Endothelial cell of umbilical vein (primary cell): ENCODE results near the gene SNAPC2. TPM values are rescaled to one million over a fixed set of nuclear protein-coding genes. Genes with fewer than 3 reads are reported as not detected.
A peak's percentile ranks its signal among the peaks of the same experiment; 100 is the strongest.

ENCODE experiments used
- BruUV-seq: library from RNA; stranded (reverse); fragments of 400-500 nt; replicated peaks from 2 replicates; lab custom pipeline; 2021; lab: Mats Ljungman, UMichigan
- CTCF ChIA-PET: fragments of 300-600, 350-600 bp; sonication (Branson Sonifier 250); formaldehyde crosslinking; loops from one replicate; lab custom pipeline; 2021; ENCODE audit warnings: antibody characterized with exemption, inconsistent platforms; lab: Charles Lee
- POLR2A ChIA-PET: fragments of 300-600, 350-600 bp; sonication (Branson Sonifier 250); formaldehyde crosslinking; loops from one replicate; lab custom pipeline; 2021; ENCODE audit warnings: antibody characterized with exemption, inconsistent platforms; lab: Charles Lee
- DNase-seq: peaks from one replicate; pipeline ENCODE4 v3.0.0-alpha.2; 2011; ENCODE audit warnings: low read depth, low spot score
- FAIRE-seq: peaks from 2 replicates; lab custom pipeline; 2011; peaks lifted over from hg19 to GRCh38; lab: Jason Lieb, UNC
- H2AFZ ChIP-seq: 2 replicates; pipeline ENCODE4 v1.6.0; 2012; ENCODE audit warnings: low read depth, low read length, control low read depth, inconsistent platforms
- H3K27ac ChIP-seq: 2 replicates; pipeline ENCODE4 v1.5.1; 2011; ENCODE audit warnings: low read depth, mild to moderate bottlenecking, control low read depth, low read length, moderate library complexity; ENCODE audit not compliant: insufficient read depth
- H3K27me3 ChIP-seq, 2 experiments: 2 replicates each; pipeline versions ENCODE4 v1.6.0 to v1.6.1; 2011; ENCODE audit warnings: low read length in 2 of 2, mixed read lengths in 1 of 2; ENCODE audit not compliant: control insufficient read depth in 2 of 2, insufficient read depth in 2 of 2
- H3K36me3 ChIP-seq, 2 experiments: 2 replicates in 1 of 2; 3 replicates in 1 of 2; pipeline ENCODE4 v1.5.1; 2011; ENCODE audit warnings: low read length in 2 of 2, mild to moderate bottlenecking in 1 of 2, moderate library complexity in 1 of 2; ENCODE audit not compliant: control insufficient read depth in 2 of 2, insufficient read depth in 2 of 2; ENCODE audit errors: extremely low read depth in 1 of 2
- H3K4me1 ChIP-seq: 3 replicates; pipeline ENCODE4 v1.5.1; 2011; ENCODE audit warnings: mild to moderate bottlenecking, low read length; ENCODE audit not compliant: control insufficient read depth, insufficient read depth; ENCODE audit errors: extremely low read depth
- H3K4me2 ChIP-seq: 2 replicates; pipeline ENCODE4 v1.6.1; 2011; ENCODE audit warnings: low read length, control low read depth, mixed read lengths; ENCODE audit not compliant: insufficient read depth
- H3K4me3 ChIP-seq, 3 experiments: fragments of 200-600 bp in 1 of 3; sonication (generic), shearing (Covaris generic) in 1 of 3; replicated peaks in 1 of 3; 2 replicates each; pipeline ENCODE4 v1.5.1; 2011 to 2016; ENCODE audit warnings: control low read depth in 3 of 3, low read length in 3 of 3, mild to moderate bottlenecking in 2 of 3, inconsistent platforms in 1 of 3, low read depth in 1 of 3, moderate library complexity in 1 of 3; ENCODE audit not compliant: insufficient read depth in 1 of 3
- H3K79me2 ChIP-seq: 2 replicates; pipeline ENCODE4 v1.6.0; 2012; ENCODE audit warnings: low read length, inconsistent platforms; ENCODE audit not compliant: control insufficient read depth, insufficient read depth
- H3K9ac ChIP-seq: replicated peaks from 2 replicates; pipeline ENCODE3; 2011; ENCODE audit warnings: low read length, control low read depth; ENCODE audit not compliant: insufficient read depth; ENCODE audit errors: extremely low read depth
- H3K9me1 ChIP-seq: replicated peaks from 3 replicates; pipeline ENCODE4 v1.6.0; 2011; ENCODE audit warnings: mild to moderate bottlenecking, low read length; ENCODE audit not compliant: control insufficient read depth, insufficient read depth; ENCODE audit errors: extremely low read depth
- H3K9me3 ChIP-seq: replicated peaks from 2 replicates; pipeline ENCODE4 v1.5.1; 2012; ENCODE audit warnings: low read length, inconsistent platforms; ENCODE audit not compliant: control insufficient read depth, insufficient read depth
- H4K20me1 ChIP-seq: replicated peaks from 2 replicates; pipeline ENCODE3; 2011; ENCODE audit warnings: mild to moderate bottlenecking, low read length; ENCODE audit not compliant: control insufficient read depth, insufficient read depth; ENCODE audit errors: extremely low read depth
- EZH2 ChIP-seq: IDR thresholded peaks from 2 replicates; pipeline ENCODE4 v1.6.1; 2012; ENCODE audit warnings: borderline replicate concordance, low read depth, mild to moderate bottlenecking, moderate library complexity, low read length, inconsistent platforms; ENCODE audit not compliant: severe bottlenecking
- FOS ChIP-seq: IDR thresholded peaks from 2 replicates; pipeline ENCODE4 v1.6.1; 2011; ENCODE audit warnings: mild to moderate bottlenecking, low read length, moderate library complexity, borderline replicate concordance; ENCODE audit not compliant: insufficient read depth
- GATA2 ChIP-seq: IDR thresholded peaks from 2 replicates; pipeline ENCODE4 v1.7.0; 2011; ENCODE audit warnings: low read depth, mild to moderate bottlenecking, moderate library complexity, mixed read lengths, low read length; ENCODE audit not compliant: insufficient read length, insufficient read depth
- JUN ChIP-seq: IDR thresholded peaks from 2 replicates; pipeline ENCODE4 v1.6.1; 2011; ENCODE audit warnings: borderline replicate concordance, low read depth; ENCODE audit not compliant: insufficient read length, insufficient read depth
- MYC ChIP-seq: IDR thresholded peaks from one replicate; pipeline ENCODE4 v1.6.1; 2011; ENCODE audit warnings: mild to moderate bottlenecking, low read depth, low read length
- POLR2A ChIP-seq: IDR thresholded peaks from 2 replicates; pipeline ENCODE4 v1.6.1; 2012; ENCODE audit warnings: low read depth, mild to moderate bottlenecking, control low read depth, low read length
- POLR2AphosphoS5 ChIP-seq: IDR thresholded peaks from 2 replicates; pipeline ENCODE4 v1.6.1; 2012; ENCODE audit warnings: low read depth, mild to moderate bottlenecking, control low read depth, low read length, moderate library complexity; ENCODE audit not compliant: insufficient read depth
- dilution Hi-C: fragments of 300-500 bp; cut with MboI; formaldehyde crosslinking; loops from one replicate; pipeline ENCODE4 v1.15.0; 2019; ENCODE audit warnings: low sequenced_read_pairs; ENCODE audit not compliant: extremely low pct_ligation_motif_present
- intact Hi-C: fragments of 100-400 bp; cut with micrococcal nuclease; formaldehyde crosslinking; loops from one replicate; pipeline ENCODE4 v1.10.0; 2022
- polyA plus RNA-seq, 4 experiments: library from polyadenylated mRNA; depleted of rRNA in 3 of 4; stranded (reverse) in 3 of 4; unstranded in 1 of 4; fragments of >200 nt; gene quantifications; 2 replicates each; pipeline versions ENCODE4 v1.2.1 to v1.2.3, GENCODE V29; 2011 to 2012; ENCODE audit warnings: missing spikeins in 1 of 4
- total RNA-seq: library from RNA; stranded (reverse); gene quantifications from 2 replicates; pipeline ENCODE4 v1.2.3, GENCODE V29; 2021
- TF ChIP-seq, protein P1 (sequence below), 2 donors: IDR thresholded peaks; 1 replicate in 1 of 2; 2 replicates in 1 of 2; pipeline ENCODE4 v1.5.1; 2011; ENCODE audit warnings: low read length in 2 of 2, mild to moderate bottlenecking in 2 of 2, moderate library complexity in 2 of 2, control low read depth in 1 of 2, inconsistent platforms in 1 of 2, low read depth in 1 of 2; ENCODE audit not compliant: insufficient read depth in 1 of 2; ENCODE audit errors: extremely low read depth in 1 of 2
- TF ChIP-seq, protein P2 (sequence below): IDR thresholded peaks from 2 replicates; pipeline ENCODE4 v1.6.1; 2011; ENCODE audit not compliant: insufficient read depth, insufficient read length

The SNAPC2 gene
- total and polyA plus RNA-seq, 2 donors (not counting 3 experiments of a cell fraction or from before 2014, with no cell fraction given) = 23.7 to 25.8 TPM

DNA sequence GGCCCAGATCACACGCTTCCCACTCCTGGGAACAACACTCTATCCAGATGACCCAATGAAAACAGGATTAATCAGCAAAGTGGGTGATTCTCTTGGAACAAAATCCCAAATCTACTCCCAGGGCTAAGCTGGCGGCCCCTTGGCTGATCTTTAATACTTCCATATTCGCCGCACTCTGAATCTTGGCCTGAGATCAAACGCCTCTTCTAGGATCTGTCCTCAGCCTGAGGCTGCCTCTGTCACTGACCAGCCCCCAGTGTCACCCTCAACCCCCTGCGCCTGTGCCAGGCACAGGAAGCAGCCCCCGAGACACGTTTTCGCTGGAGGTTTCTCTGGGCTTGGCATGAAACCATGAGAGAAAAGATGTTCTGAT is 8.2 kb downstream of the SNAPC2 start:
- peak overlapping the region; percentile 12 for H3K9ac ChIP-seq
- H3K9me3 ChIP-seq = no peaks in the 10 kb centered on the region
- H3K79me2 ChIP-seq = no peaks in the 10 kb centered on the region
- TF ChIP-seq POLR2AphosphoS5 (no peak), EZH2 (no peak), MYC (no peak), POLR2A (no peak), JUN (no peak), FOS (no peak), GATA2 (no peak)
- TF ChIP-seq, protein P1, sequence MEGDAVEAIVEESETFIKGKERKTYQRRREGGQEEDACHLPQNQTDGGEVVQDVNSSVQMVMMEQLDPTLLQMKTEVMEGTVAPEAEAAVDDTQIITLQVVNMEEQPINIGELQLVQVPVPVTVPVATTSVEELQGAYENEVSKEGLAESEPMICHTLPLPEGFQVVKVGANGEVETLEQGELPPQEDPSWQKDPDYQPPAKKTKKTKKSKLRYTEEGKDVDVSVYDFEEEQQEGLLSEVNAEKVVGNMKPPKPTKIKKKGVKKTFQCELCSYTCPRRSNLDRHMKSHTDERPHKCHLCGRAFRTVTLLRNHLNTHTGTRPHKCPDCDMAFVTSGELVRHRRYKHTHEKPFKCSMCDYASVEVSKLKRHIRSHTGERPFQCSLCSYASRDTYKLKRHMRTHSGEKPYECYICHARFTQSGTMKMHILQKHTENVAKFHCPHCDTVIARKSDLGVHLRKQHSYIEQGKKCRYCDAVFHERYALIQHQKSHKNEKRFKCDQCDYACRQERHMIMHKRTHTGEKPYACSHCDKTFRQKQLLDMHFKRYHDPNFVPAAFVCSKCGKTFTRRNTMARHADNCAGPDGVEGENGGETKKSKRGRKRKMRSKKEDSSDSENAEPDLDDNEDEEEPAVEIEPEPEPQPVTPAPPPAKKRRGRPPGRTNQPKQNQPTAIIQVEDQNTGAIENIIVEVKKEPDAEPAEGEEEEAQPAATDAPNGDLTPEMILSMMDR (IDR thresholded peaks at IDR 0.05; ENCODE audit: extremely low read depth in 1 of 2, insufficient read depth in 1 of 2, low read depth in 1 of 2, low read length in 2 of 2) = no peak
- TF ChIP-seq, protein P2, sequence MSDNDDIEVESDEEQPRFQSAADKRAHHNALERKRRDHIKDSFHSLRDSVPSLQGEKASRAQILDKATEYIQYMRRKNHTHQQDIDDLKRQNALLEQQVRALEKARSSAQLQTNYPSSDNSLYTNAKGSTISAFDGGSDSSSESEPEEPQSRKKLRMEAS = no peak
- CTCF ChIA-PET = interaction anchor here (0.6 to 3.9 kb wide), 8 partner anchors 8 to 574 kb away, joined by 3 to 41 read pairs (median 5); partner anchors contain the start of genes MAP2K7, SNAPC2 and TIMM44
- no peaks in the 10 kb centered on the region for H4K20me1 ChIP-seq
- FAIRE-seq (no peak), DNase-seq (no peak)
- H3K36me3 ChIP-seq = peaks cover 2 to 26% of the 10 kb centered on the region in 2 experiments
- H2AFZ ChIP-seq = no peak overlapping the region
- intact Hi-C loops (no loop called here), dilution Hi-C loops (no loop called here)
- no peak overlapping the region for H3K4me3 ChIP-seq
- peak overlapping the region; percentile 59 for H3K27ac ChIP-seq
- POLR2A ChIA-PET = interaction anchor here (1.4 kb wide), 1 partner anchor 15 kb away, joined by 21 read pairs; the partner anchor contains the start of gene TIMM44
- H3K4me1 ChIP-seq = peaks cover 17% of the 10 kb centered on the region
- H3K27me3 ChIP-seq = no peaks in the 10 kb centered on the region
- H3K4me2 ChIP-seq = no peak overlapping the region
- H3K9me1 ChIP-seq = no peaks in the 10 kb centered on the region
- BruUV-seq = no TSS peak
